K562 (cell line): ENCODE measurements around the gene LAGE3. TPM values are rescaled to one million over a fixed set of nuclear protein-coding genes. Genes with fewer than 3 reads are reported as not detected.

Source experiments
- ATAC-seq: fragments of 200-7000 bp; cut with Tn5 transposase; 3 replicates; pipeline ENCODE4 v1.9.1; 2020; ENCODE audit warnings: moderate library complexity
- BruUV-seq: library from RNA; stranded (reverse); fragments of 400-500 nt; replicated peaks from 2 replicates; lab custom pipeline; 2021; lab: Mats Ljungman, UMichigan
- CTCF ChIA-PET: fragments of 300-600 bp; formaldehyde crosslinking; extraction: SDS; loops from one replicate; lab custom pipeline; 2021; ENCODE audit warnings: low intra/inter-chr PET ratio; lab: Yijun Ruan, JAX
- POLR2A ChIA-PET: fragments of 300-600, 350-650 bp; sonication (Branson Sonifier 250); formaldehyde crosslinking; extraction: SDS; loops from one replicate; lab custom pipeline; 2021; ENCODE audit warnings: antibody characterized with exemption, inconsistent platforms; lab: Yijun Ruan, JAX
- DNase-seq, 4 experiments: peaks; one replicate each; pipeline versions ENCODE4 v3.0.0 to v3.0.0-alpha.2; 2011 to 2018; ENCODE audit warnings: low spot score in 3 of 4, mixed read lengths in 3 of 4; ENCODE audit errors: extremely low read depth in 1 of 4
- FAIRE-seq: peaks from 2 replicates; lab custom pipeline; 2011; peaks lifted over from hg19 to GRCh38; lab: Jason Lieb, UNC
- H2AFZ ChIP-seq: 2 replicates; pipeline ENCODE4 v1.6.0; 2011; ENCODE audit warnings: low read depth, low read length, control low read depth, inconsistent platforms
- H3K27ac ChIP-seq: fragments of 200-600 bp; 3 replicates; pipeline ENCODE4 v1.8.0; 2011; ENCODE audit warnings: low read depth, mild to moderate bottlenecking, control low read depth, inconsistent platforms, low read length, moderate library complexity, mixed read lengths; ENCODE audit errors: extremely low read depth
- H3K27me3 ChIP-seq, 2 experiments: fragments of 300-600 bp in 1 of 2; 2 replicates in 1 of 2; 3 replicates in 1 of 2; pipeline versions ENCODE4 v1.6.0 to v1.8.0; 2011; ENCODE audit warnings: inconsistent platforms in 2 of 2, low read length in 2 of 2, mild to moderate bottlenecking in 1 of 2, mixed read lengths in 1 of 2, moderate library complexity in 1 of 2; ENCODE audit not compliant: control insufficient read depth in 2 of 2, insufficient read depth in 2 of 2
- H3K36me3 ChIP-seq: fragments of 300-600 bp; 3 replicates; pipeline ENCODE4 v1.8.0; 2011; ENCODE audit warnings: mild to moderate bottlenecking, low read length, inconsistent platforms; ENCODE audit not compliant: control insufficient read depth, insufficient read depth
- H3K4me1 ChIP-seq, 2 experiments: fragments of 200-600 bp in 1 of 2; replicated peaks in 1 of 2; 2 replicates in 1 of 2; 3 replicates in 1 of 2; pipeline versions ENCODE4 v1.5.1 to v1.8.0; 2011; ENCODE audit warnings: inconsistent platforms in 2 of 2, low read length in 2 of 2, mild to moderate bottlenecking in 1 of 2, mixed read lengths in 1 of 2, moderate library complexity in 1 of 2; ENCODE audit not compliant: control insufficient read depth in 2 of 2, insufficient read depth in 2 of 2
- H3K4me2 ChIP-seq: 2 replicates; pipeline ENCODE4 v1.6.1; 2011; ENCODE audit warnings: low read length, control low read depth, inconsistent platforms, mixed read lengths; ENCODE audit not compliant: insufficient read depth
- H3K4me3 ChIP-seq: fragments of 200-600 bp; sonication (generic), shearing (Covaris generic); 2 replicates; pipeline ENCODE4 v1.5.1; 2016; ENCODE audit warnings: control low read depth, inconsistent platforms
- H3K79me2 ChIP-seq: fragments of 200-600 bp; 3 replicates; pipeline ENCODE4 v1.8.0; 2011; ENCODE audit warnings: low read length, inconsistent platforms; ENCODE audit not compliant: control insufficient read depth, insufficient read depth
- H3K9ac ChIP-seq, 2 experiments: 2 replicates each; pipeline versions ENCODE4 v1.6.0 to v1.6.1; 2011; ENCODE audit warnings: low read depth in 2 of 2, low read length in 2 of 2, control low read depth in 1 of 2, inconsistent platforms in 1 of 2, mild to moderate bottlenecking in 1 of 2, mixed read lengths in 1 of 2; ENCODE audit not compliant: insufficient read depth in 1 of 2
- H3K9me1 ChIP-seq: one replicate; pipeline ENCODE4 v1.6.0; 2011; ENCODE audit warnings: inconsistent platforms, mild to moderate bottlenecking, low read length, moderate library complexity; ENCODE audit not compliant: control insufficient read depth, insufficient read depth
- H3K9me3 ChIP-seq: replicated peaks from 2 replicates; pipeline ENCODE4 v1.5.1; 2011; ENCODE audit warnings: low read depth, low read length, inconsistent platforms; ENCODE audit not compliant: control insufficient read depth, insufficient read depth
- H4K20me1 ChIP-seq: replicated peaks from 2 replicates; pipeline ENCODE4 v1.6.1; 2011; ENCODE audit warnings: low read length, inconsistent platforms, mixed read lengths; ENCODE audit not compliant: control insufficient read depth, insufficient read depth
- CC2D1A ChIP-seq: fragments of 450-650 bp; IDR thresholded peaks from 2 replicates; pipeline ENCODE4 v1.6.1; 2017; ENCODE audit warnings: mild to moderate bottlenecking
- CHD4 ChIP-seq: fragments of 200-600 bp; sonication (generic); IDR thresholded peaks from 3 replicates; pipeline ENCODE4 v1.6.1; 2012; ENCODE audit warnings: low read depth, mild to moderate bottlenecking, mixed read lengths, low read length, inconsistent platforms; ENCODE audit not compliant: insufficient read depth, insufficient replicate concordance, poor library complexity, severe bottlenecking
- HDAC3 ChIP-seq: fragments of 450-650 bp; IDR thresholded peaks from 2 replicates; pipeline ENCODE4 v1.6.1; 2018; ENCODE audit warnings: borderline replicate concordance, mild to moderate bottlenecking, moderate library complexity; ENCODE audit not compliant: partially characterized antibody
- ILK ChIP-seq: fragments of 450-650 bp; IDR thresholded peaks from 2 replicates; pipeline ENCODE4 v1.6.1; 2016; ENCODE audit warnings: missing genetic modification characterization, low read depth, mild to moderate bottlenecking, missing compliant biosample characterization, moderate library complexity, borderline replicate concordance
- MEF2D ChIP-seq: conservative IDR thresholded peaks from 2 replicates; pipeline ENCODE4 v1.6.1; 2016; ENCODE audit warnings: low read depth, missing genetic modification characterization, missing compliant biosample characterization
- NFE2 ChIP-seq: IDR thresholded peaks from 2 replicates; pipeline ENCODE4 v1.6.1; 2014; ENCODE audit warnings: antibody characterized with exemption, low read depth
- RNF2 ChIP-seq: sonication (generic); IDR thresholded peaks from 2 replicates; pipeline ENCODE4 v1.6.1; 2016
- SAFB2 ChIP-seq: fragments of 200-400 bp; formaldehyde crosslinking; IDR thresholded peaks from 2 replicates; pipeline ENCODE4 v1.6.1; 2018; ENCODE audit warnings: borderline replicate concordance, low read length, low read depth, moderate library complexity; ENCODE audit not compliant: severe bottlenecking
- ZNF41 ChIP-seq: fragments of 250-450 bp; sonication (Bioruptor Pico); conservative IDR thresholded peaks from 2 replicates; pipeline ENCODE4 v1.4.0; 2020; ENCODE audit warnings: mild to moderate bottlenecking
- ZNF75A ChIP-seq: fragments of 450-650 bp; formaldehyde crosslinking; IDR thresholded peaks from 2 replicates; pipeline ENCODE4 v1.4.0; 2020; ENCODE audit warnings: mild to moderate bottlenecking
- ZNF76 ChIP-seq: fragments of 250-450 bp; sonication (Bioruptor Pico); IDR thresholded peaks from 2 replicates; pipeline ENCODE4 v1.4.0; 2020; ENCODE audit warnings: mild to moderate bottlenecking, moderate library complexity, borderline replicate concordance
- WGBS: fragments of 100-300 bp; shearing (Covaris generic); methylation state at CpG from one replicate; pipeline ENCODE4 v1.1.6; 2016; ENCODE audit warnings: low coverage, mixed read lengths; ENCODE audit not compliant: insufficient coverage; ENCODE audit errors: missing lambda C conversion rate; 5-methylcytosine and 5-hydroxymethylcytosine counted together
- in situ Hi-C: fragments of 300-500 bp; cut with MboI; formaldehyde crosslinking; loops from 4 replicates; pipeline ENCODE4 v1.15.0; 2018; ENCODE audit warnings: inconsistent platforms, mixed read lengths
- intact Hi-C: fragments of 100-400 bp; cut with micrococcal nuclease; formaldehyde crosslinking; loops from 2 replicates; pipeline ENCODE4 v1.14.2; 2022
- polyA plus RNA-seq, 8 experiments: library from polyadenylated mRNA; depleted of rRNA in 4 of 8; stranded (reverse) in 5 of 8; unstranded in 3 of 8; fragments of >200 nt; fragmentation: Nextera tagmentation in 2 of 8; fragmentation: Illumina TruSeq in 1 of 8; extraction: Ambion mirVana in 2 of 8; extraction: Trizol in 1 of 8; gene quantifications; 2 replicates each; pipeline versions ENCODE4 v1.2.1 to v1.2.3, GENCODE V29; 2011 to 2014; ENCODE audit warnings: inconsistent platforms in 1 of 8, missing spikeins in 1 of 8
- total RNA-seq, 7 experiments: library from RNA; depleted of rRNA in 6 of 7; stranded (reverse); fragments of >200 nt in 6 of 7; fragmentation: Illumina TruSeq in 2 of 7; extraction: Trizol in 2 of 7; gene quantifications; 2 replicates each; pipeline versions ENCODE4 v1.2.1 to v1.2.3, GENCODE V29; 2011 to 2021; ENCODE audit warnings: low replicate concordance in 1 of 7
- TF ChIP-seq, protein P1 (sequence below): fragments of 450-650 bp; IDR thresholded peaks from 2 replicates; pipeline ENCODE4 v1.7.0; 2016; ENCODE audit warnings: borderline replicate concordance
- TF ChIP-seq, protein P2 (sequence below): fragments of 250-450 bp; sonication (Bioruptor Pico); IDR thresholded peaks from 2 replicates; pipeline ENCODE4 v1.5.0; 2021; ENCODE audit warnings: mild to moderate bottlenecking, borderline replicate concordance
- TF ChIP-seq, protein P3 (sequence below): fragments of 250-450 bp; sonication (Bioruptor Pico); IDR thresholded peaks from 2 replicates; pipeline ENCODE4 v1.5.0; 2021

Gene LAGE3
- total and polyA plus RNA-seq, 9 of the 15 experiments (the other 6 are each of a cell fraction or from before 2014, with no cell fraction given), result 28.2 to 125 (median 35.8) TPM

DNA sequence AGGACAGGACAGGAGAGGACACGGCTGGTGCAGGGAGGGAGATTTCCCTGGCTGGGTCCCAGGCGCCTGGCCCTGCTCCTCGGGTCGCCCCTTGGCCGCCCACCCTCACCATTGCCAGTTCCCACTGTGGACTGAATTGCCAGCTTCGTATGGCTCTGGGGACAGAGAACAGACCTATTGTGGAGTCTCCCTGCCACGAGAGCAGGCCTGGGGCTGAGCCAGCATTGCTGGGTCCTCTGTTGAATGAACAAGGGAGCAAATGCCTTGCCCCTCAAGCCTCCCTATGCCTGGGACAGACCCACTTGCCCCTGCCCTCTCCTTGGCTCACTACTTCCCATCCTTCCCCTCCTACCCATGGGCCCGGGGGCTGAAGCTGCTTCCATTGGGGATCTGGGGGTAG, 16.7 kb downstream of the LAGE3 start:
- 83% methylated on average over 7 of the region's 8 CpGs for WGBS
- CTCF ChIA-PET, result no interaction called here
- Histone ChIP-seq H4K20me1 (peaks cover 3% of the 10 kb centered on the region; the same call in 1 of the 2 replicates), H3K36me3 (peaks cover 64% of the 10 kb centered on the region; the same call in 2 of the 3 replicates), H3K9me1 (no peaks in the 10 kb centered on the region), H3K27me3 (no peaks in the 10 kb centered on the region), H3K4me3 (no peak overlapping the region)
- intact Hi-C loops, result no loop called here
- DNase-seq, result no peak
- no peak for TF ChIP-seq SAFB2
- TF ChIP-seq ZNF41 (CRISPR knock-in tag), result no peak
- no peak for TF ChIP-seq CHD4
- TF ChIP-seq, protein P1, sequence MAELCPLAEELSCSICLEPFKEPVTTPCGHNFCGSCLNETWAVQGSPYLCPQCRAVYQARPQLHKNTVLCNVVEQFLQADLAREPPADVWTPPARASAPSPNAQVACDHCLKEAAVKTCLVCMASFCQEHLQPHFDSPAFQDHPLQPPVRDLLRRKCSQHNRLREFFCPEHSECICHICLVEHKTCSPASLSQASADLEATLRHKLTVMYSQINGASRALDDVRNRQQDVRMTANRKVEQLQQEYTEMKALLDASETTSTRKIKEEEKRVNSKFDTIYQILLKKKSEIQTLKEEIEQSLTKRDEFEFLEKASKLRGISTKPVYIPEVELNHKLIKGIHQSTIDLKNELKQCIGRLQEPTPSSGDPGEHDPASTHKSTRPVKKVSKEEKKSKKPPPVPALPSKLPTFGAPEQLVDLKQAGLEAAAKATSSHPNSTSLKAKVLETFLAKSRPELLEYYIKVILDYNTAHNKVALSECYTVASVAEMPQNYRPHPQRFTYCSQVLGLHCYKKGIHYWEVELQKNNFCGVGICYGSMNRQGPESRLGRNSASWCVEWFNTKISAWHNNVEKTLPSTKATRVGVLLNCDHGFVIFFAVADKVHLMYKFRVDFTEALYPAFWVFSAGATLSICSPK, result no peak
- TF ChIP-seq ILK (tag), result no peak
- no peak for TF ChIP-seq NFE2
- no peak for TF ChIP-seq HDAC3
- TF ChIP-seq MEF2D (tag), result no peak
- no peak for TF ChIP-seq ZNF75A (CRISPR knock-in tag)
- TF ChIP-seq, protein P2, sequence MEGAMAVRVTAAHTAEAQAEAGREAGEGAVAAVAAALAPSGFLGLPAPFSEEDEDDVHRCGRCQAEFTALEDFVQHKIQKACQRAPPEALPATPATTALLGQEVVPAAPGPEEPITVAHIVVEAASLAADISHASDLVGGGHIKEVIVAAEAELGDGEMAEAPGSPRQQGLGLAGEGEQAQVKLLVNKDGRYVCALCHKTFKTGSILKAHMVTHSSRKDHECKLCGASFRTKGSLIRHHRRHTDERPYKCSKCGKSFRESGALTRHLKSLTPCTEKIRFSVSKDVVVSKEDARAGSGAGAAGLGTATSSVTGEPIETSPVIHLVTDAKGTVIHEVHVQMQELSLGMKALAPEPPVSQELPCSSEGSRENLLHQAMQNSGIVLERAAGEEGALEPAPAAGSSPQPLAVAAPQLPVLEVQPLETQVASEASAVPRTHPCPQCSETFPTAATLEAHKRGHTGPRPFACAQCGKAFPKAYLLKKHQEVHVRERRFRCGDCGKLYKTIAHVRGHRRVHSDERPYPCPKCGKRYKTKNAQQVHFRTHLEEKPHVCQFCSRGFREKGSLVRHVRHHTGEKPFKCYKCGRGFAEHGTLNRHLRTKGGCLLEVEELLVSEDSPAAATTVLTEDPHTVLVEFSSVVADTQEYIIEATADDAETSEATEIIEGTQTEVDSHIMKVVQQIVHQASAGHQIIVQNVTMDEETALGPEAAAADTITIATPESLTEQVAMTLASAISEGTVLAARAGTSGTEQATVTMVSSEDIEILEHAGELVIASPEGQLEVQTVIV (CRISPR knock-in tag), result no peak
- TF ChIP-seq ZNF76 (CRISPR knock-in tag), result no peak
- TF ChIP-seq, protein P3, sequence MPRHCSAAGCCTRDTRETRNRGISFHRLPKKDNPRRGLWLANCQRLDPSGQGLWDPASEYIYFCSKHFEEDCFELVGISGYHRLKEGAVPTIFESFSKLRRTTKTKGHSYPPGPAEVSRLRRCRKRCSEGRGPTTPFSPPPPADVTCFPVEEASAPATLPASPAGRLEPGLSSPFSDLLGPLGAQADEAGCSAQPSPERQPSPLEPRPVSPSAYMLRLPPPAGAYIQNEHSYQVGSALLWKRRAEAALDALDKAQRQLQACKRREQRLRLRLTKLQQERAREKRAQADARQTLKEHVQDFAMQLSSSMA (CRISPR knock-in tag), result no peak
- no peak for TF ChIP-seq CC2D1A
- TF ChIP-seq RNF2, result no peak
- TF ChIP-seq, all 486 proteins: peak for 0
- H3K27ac ChIP-seq, result no peak overlapping the region
- POLR2A ChIA-PET, result interaction anchor here (0.6 to 1.8 kb wide), 2 partner anchors 16 to 98 kb away, joined by 3 to 7 read pairs; no protein-coding TSS in a partner anchor
- H2AFZ ChIP-seq, result no peak overlapping the region
- no peaks in the 10 kb centered on the region for H3K9me3 ChIP-seq
- H3K4me1 ChIP-seq, result peaks cover 7 to 50% of the 10 kb centered on the region in 2 experiments; a peak in 3 of 5 replicates
- no peak for FAIRE-seq
- H3K9ac ChIP-seq, result peak overlapping the region in 1 of 2 experiments; percentile 31; a peak in 1 of 4 replicates
- in situ Hi-C loops, result no loop called here
- no TSS peak for BruUV-seq
- peaks cover 30% of the 10 kb centered on the region for H3K79me2 ChIP-seq
- H3K4me2 ChIP-seq, result no peak overlapping the region
- no peak for ATAC-seq
